ENCODE data around the gene HSD17B13.

DNA sequence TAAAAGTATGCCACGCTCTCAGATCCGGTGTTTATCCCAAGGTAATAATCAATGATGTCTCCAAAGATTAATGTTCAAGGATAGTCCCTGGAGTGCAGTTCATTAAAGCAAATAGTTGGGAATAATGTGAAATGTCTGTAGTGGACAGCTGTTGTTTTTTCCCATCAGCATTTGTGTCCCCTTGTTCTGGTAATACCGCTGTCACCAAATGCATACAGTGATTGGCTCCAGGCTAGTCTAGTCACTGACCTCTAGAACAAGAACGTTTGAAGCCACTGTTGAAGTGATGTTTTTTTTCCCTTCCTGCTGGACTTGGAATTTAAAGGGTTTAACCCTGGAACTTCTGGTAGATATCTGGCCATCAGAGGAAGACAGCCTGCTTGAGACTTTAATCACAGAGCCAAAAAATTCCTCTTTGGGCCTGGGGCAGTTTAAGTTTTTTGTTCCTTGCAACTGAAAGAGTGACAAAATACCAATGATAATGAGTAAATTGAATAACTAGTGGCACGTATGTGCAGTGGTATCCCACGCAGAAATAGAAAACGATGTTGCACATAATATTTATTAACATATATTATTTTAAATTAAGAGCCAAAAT, 37.8 kb upstream of the HSD17B13 start:
- TF ChIP-seq, protein P1, sequence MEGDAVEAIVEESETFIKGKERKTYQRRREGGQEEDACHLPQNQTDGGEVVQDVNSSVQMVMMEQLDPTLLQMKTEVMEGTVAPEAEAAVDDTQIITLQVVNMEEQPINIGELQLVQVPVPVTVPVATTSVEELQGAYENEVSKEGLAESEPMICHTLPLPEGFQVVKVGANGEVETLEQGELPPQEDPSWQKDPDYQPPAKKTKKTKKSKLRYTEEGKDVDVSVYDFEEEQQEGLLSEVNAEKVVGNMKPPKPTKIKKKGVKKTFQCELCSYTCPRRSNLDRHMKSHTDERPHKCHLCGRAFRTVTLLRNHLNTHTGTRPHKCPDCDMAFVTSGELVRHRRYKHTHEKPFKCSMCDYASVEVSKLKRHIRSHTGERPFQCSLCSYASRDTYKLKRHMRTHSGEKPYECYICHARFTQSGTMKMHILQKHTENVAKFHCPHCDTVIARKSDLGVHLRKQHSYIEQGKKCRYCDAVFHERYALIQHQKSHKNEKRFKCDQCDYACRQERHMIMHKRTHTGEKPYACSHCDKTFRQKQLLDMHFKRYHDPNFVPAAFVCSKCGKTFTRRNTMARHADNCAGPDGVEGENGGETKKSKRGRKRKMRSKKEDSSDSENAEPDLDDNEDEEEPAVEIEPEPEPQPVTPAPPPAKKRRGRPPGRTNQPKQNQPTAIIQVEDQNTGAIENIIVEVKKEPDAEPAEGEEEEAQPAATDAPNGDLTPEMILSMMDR (IDR thresholded peaks at IDR 0.05) = no peak
- no peak for TF ChIP-seq POLR2A (IDR thresholded peaks at IDR 0.05)

All from suprapubic skin (tissue), 3 donors.